ENCODE data around the gene SETD2.

DNA sequence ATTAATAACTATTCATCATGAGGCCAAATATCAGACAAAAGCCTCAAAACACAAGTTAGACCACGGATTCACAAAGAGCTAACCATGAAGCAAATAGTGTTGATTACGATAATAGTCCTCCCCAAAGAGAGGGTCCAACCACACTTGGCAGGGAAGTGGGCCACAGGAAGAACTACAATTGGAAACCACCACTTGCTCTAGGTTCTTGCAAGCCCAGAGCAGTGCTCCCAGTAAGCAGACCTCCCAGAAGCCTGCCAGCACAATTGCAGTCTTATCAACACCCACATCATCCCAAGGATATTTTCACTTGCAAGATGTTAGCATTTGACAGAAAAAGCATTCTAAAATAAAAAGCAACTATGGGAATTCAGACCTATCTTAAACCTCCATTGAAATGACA, 11.3 kb downstream of the SETD2 start:
- TF ChIP-seq, protein P1, sequence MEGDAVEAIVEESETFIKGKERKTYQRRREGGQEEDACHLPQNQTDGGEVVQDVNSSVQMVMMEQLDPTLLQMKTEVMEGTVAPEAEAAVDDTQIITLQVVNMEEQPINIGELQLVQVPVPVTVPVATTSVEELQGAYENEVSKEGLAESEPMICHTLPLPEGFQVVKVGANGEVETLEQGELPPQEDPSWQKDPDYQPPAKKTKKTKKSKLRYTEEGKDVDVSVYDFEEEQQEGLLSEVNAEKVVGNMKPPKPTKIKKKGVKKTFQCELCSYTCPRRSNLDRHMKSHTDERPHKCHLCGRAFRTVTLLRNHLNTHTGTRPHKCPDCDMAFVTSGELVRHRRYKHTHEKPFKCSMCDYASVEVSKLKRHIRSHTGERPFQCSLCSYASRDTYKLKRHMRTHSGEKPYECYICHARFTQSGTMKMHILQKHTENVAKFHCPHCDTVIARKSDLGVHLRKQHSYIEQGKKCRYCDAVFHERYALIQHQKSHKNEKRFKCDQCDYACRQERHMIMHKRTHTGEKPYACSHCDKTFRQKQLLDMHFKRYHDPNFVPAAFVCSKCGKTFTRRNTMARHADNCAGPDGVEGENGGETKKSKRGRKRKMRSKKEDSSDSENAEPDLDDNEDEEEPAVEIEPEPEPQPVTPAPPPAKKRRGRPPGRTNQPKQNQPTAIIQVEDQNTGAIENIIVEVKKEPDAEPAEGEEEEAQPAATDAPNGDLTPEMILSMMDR (conservative IDR thresholded peaks at IDR 0.05; ENCODE audit: low read depth, low read length), result no peak
- TF ChIP-seq EZH2 (IDR thresholded peaks at IDR 0.05; ENCODE audit: low read length, unreplicated experiment) (no peak), EZH2phosphoT487 (IDR thresholded peaks at IDR 0.05; ENCODE audit: borderline replicate concordance, low read length) (no peak)
